Left ventricle myocardium inferior (tissue), 1 donor: ENCODE data around the gene USP44. TPM values are rescaled to one million over a fixed set of nuclear protein-coding genes. Genes with fewer than 3 reads are reported as not detected.

Experiments
- DNase-seq: peaks from one replicate; pipeline ENCODE4 v3.0.0-alpha.2; 2020
- H3K27ac ChIP-seq: fragments of 200-600 bp; replicated peaks from 2 replicates; pipeline ENCODE4 v1.8.0; 2021
- H3K27me3 ChIP-seq: fragments of 200-600 bp; 2 replicates; pipeline ENCODE4 v1.8.0; 2021; ENCODE audit warnings: low read depth
- H3K36me3 ChIP-seq: fragments of 200-600 bp; 2 replicates; pipeline ENCODE4 v1.8.0; 2021
- H3K4me1 ChIP-seq: fragments of 200-600 bp; 2 replicates; pipeline ENCODE4 v1.8.0; 2021
- H3K4me3 ChIP-seq: fragments of 200-600 bp; 2 replicates; pipeline ENCODE4 v1.8.0; 2021; ENCODE audit warnings: mild to moderate bottlenecking, moderate library complexity
- H3K9me3 ChIP-seq: fragments of 200-600 bp; replicated peaks from 2 replicates; pipeline ENCODE4 v1.8.0; 2021
- CTCF ChIP-seq: fragments of 200-600 bp; IDR thresholded peaks from 2 replicates; pipeline ENCODE4 v1.8.0; 2021; ENCODE audit warnings: antibody characterized with exemption, mild to moderate bottlenecking, borderline replicate concordance
- intact Hi-C: fragments of 100-400 bp; cut with micrococcal nuclease; formaldehyde crosslinking; loops from one replicate; pipeline ENCODE4 v1.11.0; 2022
- total RNA-seq: library from RNA; stranded (reverse); fragmentation: NEBNext Ultra II Directional; extraction: Animal tissue kit (Norgen Biotek cat#: 25700); gene quantifications from one replicate; pipeline ENCODE4 v1.2.1, GENCODE V29; 2021
- donor health status: DM: no; HTN: yes; CAD: no; lungs with severe emphysema.

USP44 gene
- total RNA-seq, 1 donor from 2014 or later, result 0.80 TPM

DNA sequence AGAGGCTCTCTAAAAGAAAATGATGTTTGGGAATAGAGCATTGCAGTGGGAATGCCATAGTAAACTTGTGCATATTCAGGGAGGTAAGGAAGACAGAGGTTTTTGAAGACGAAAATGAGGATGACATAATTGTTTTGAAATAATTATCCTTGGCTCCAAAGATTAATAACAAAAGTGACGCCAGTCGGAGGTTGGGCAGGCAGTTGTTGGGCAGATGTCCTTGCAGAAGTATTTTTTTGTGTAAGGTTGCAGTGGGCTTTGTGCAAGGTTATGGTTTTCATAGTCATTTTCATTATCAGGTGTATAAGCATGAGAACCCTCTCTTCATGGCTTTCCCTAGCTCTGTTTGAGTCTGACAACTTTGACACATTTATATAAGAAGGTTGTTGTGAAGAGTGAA is 42.0 kb downstream of the USP44 start:
- Histone ChIP-seq H3K4me1 (no peaks in the 10 kb centered on the region), H3K4me3 (no peak overlapping the region), H3K36me3 (peaks cover 96% of the 10 kb centered on the region), H3K9me3 (no peaks in the 10 kb centered on the region), H3K27ac (no peak overlapping the region), H3K27me3 (no peaks in the 10 kb centered on the region)
- TF ChIP-seq CTCF, result no peak
- no peak for DNase-seq
- intact Hi-C loops, result no loop called here

DNA sequence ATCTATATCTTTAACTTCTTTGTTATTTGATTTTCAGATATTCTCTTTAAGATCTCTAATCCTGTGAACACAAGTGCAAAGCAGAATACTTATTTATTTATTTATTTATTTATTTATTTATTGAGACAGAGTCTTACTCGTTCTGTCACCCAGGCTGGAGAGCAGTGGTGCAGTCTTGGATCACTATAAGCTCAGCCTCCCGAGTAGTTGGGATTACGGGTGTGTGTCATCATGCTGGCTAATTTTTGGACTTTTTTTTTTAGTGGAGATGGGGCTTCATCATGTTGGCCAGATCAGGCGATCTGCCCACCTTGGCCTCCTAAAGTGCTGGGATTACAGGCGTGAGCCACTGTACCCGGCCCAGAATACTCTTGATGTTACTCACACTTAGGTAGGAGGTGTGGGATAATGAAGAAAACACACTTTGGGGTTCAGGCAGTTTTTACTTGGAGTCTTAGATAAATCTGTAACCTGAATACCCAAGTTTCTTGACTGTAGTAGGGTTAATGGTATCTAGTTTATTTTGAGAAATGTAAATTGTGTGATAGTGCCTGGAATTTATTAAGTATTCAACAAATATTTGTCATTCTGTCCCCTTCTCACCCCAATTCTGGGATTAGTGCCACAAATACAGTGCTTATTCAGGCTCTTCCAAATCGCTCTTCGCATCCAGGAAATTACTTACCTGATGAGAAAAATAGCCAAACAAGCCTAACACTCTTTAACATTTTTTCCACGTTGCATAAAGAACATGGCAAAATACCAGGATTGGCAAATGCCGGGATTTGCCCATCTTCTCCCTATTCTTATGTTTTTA is 44.4 kb downstream of the USP44 start:
- Histone ChIP-seq H3K36me3 (peaks cover 95% of the 10 kb centered on the region), H3K4me3 (no peak overlapping the region), H3K27ac (no peak overlapping the region), H3K9me3 (no peaks in the 10 kb centered on the region), H3K27me3 (no peaks in the 10 kb centered on the region), H3K4me1 (no peaks in the 10 kb centered on the region)
- DNase-seq, result no peak
- TF ChIP-seq CTCF, result no peak
- intact Hi-C loops, result no loop called here

DNA sequence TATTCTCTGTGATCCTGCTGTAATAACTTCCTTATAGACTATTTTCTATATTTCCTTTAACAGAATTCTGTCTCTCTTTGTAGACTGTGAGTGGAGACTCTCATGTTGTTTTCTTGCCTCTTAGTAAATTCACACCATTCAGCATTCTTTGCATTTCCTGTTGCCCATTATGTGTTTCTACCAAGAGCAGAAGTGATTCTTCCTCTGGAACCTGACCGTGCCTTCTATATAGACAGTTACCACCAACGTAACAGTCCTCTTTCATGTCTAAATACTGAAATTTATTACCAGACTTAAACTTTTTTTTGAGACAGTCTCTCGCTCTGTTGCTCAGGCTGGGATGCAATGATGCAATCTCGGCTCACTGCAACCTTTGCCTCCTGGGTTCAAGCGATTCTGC is 46.2 kb downstream of the USP44 start:
- DNase-seq, result no peak
- no peak overlapping the region for H3K27ac ChIP-seq
- intact Hi-C loops, result no loop called here
- H3K27me3 ChIP-seq, result no peaks in the 10 kb centered on the region
- no peak overlapping the region for H3K4me3 ChIP-seq
- no peaks in the 10 kb centered on the region for H3K9me3 ChIP-seq
- H3K4me1 ChIP-seq, result no peaks in the 10 kb centered on the region
- peaks cover 96% of the 10 kb centered on the region for H3K36me3 ChIP-seq
- no peak for TF ChIP-seq CTCF

GRCh38 chr12:95504140-95504539 is 47.1 kb downstream of the USP44 start:
- TF ChIP-seq CTCF, result no peak
- peaks cover 96% of the 10 kb centered on the region for H3K36me3 ChIP-seq
- no peak for DNase-seq

DNA sequence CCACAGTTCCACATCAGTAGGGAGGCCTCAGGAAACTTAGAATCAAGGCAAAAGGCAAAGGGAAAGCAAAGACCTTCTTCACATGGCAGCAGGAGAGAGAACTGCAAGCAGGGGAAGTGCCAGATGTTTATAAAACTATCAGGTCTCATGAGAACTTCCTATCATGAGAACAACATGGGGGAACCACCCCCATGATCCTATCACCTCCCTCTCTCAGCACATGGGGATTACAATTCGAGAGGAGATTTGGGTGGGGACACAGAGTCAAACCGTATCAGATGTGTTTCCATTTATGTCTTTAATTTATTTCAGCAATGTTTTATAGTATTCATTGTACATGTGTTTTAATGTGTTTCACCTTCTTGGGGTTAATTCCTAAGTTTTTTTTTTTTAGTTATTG is 51.5 kb downstream of the USP44 start:
- intact Hi-C loops, result no loop called here
- H3K27me3 ChIP-seq, result no peaks in the 10 kb centered on the region
- DNase-seq, result no peak
- no peaks in the 10 kb centered on the region for H3K9me3 ChIP-seq
- H3K4me3 ChIP-seq, result no peak overlapping the region
- TF ChIP-seq CTCF, result no peak
- no peak overlapping the region for H3K27ac ChIP-seq
- no peaks in the 10 kb centered on the region for H3K4me1 ChIP-seq
- H3K36me3 ChIP-seq, result peaks cover 98% of the 10 kb centered on the region

More at GRCh38 chr12:95504140-95504539, 47.1 kb downstream of the USP44 start:
- H3K4me1 ChIP-seq, result no peaks in the 10 kb centered on the region
- H3K27me3 ChIP-seq, result no peaks in the 10 kb centered on the region
- intact Hi-C loops, result no loop called here
- no peak overlapping the region for H3K27ac ChIP-seq
- no peak overlapping the region for H3K4me3 ChIP-seq
- H3K9me3 ChIP-seq, result no peaks in the 10 kb centered on the region
